ENCODE measurements around the gene MAP4K5.
"Not testable (repeated sequence)": the region's sequence is repeated elsewhere in the genome, so short reads cannot be mapped to it uniquely, and the experiment has no call there.

Gene MAP4K5

DNA sequence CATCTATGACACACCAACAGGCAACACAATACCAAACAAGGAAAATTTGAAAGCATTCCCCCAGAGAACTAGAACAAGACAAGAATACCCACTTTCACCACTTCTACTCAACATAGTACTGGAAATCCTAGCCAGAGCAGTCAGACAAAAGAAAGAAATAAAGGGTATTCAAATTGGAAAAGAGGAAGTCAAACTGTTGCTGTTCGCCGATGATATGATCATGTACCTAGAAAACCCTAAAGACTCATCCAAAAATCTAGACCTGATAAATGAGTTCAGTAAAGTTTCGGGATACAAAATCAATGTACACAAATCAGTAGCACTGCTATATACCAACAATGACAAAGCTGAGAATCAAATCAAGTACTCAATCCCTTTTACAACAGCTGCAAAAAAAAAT is 19.5 kb upstream of the MAP4K5 start:
- no peaks in the 10 kb centered on the region for H3K9me3 ChIP-seq (ENCODE audit: control insufficient read depth, low read length)
- no peaks in the 10 kb centered on the region for H3K36me3 ChIP-seq (ENCODE audit: control insufficient read depth, insufficient read depth, low read length)
- no peak overlapping the region for H3K4me3 ChIP-seq (ENCODE audit: extremely low read depth, insufficient read depth, low read length, poor library complexity, severe bottlenecking)
- H3K4me1 ChIP-seq (ENCODE audit: control insufficient read depth, insufficient read depth, low read length, poor library complexity, severe bottlenecking) = no peaks in the 10 kb centered on the region
- H3K27ac ChIP-seq (ENCODE audit: low read depth, low read length, severe bottlenecking) = no peak overlapping the region
- WGBS, 2 experiments (ENCODE audit: insufficient coverage in 2 of 2) = 95 to 100% methylated on average over 2 to 3 of the region's 3 CpGs

DNA sequence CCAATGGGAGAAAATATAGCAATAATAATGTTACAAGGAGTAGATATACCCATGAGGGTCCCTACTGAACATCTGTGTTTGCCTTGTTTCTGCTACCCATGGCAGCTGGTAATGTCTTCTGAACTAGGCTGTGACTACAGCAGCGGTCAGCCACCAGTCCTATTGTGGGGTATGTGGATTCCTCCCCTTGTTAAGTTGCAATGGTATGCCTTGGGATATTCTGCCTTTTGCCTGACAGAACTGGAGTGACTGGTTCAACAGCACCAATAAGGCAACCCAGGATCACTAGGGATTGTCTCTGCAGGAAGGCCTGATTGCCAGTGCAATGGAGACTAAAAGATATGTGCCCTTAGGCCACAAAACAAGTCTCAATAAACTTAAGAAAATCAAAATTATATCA is 17.9 kb upstream of the MAP4K5 start:
- Histone ChIP-seq H3K36me3 (ENCODE audit: control insufficient read depth, insufficient read depth, low read length) (no peaks in the 10 kb centered on the region), H3K4me1 (ENCODE audit: control insufficient read depth, insufficient read depth, low read length, poor library complexity, severe bottlenecking) (no peaks in the 10 kb centered on the region), H3K27ac (ENCODE audit: low read depth, low read length, severe bottlenecking) (no peak overlapping the region), H3K4me3 (ENCODE audit: extremely low read depth, insufficient read depth, low read length, poor library complexity, severe bottlenecking) (no peak overlapping the region), H3K9me3 (ENCODE audit: control insufficient read depth, low read length) (no peaks in the 10 kb centered on the region)
- no CpG with 5 or more reads among the region's 1 CpG for WGBS, 2 experiments (ENCODE audit: insufficient coverage in 2 of 2)

DNA sequence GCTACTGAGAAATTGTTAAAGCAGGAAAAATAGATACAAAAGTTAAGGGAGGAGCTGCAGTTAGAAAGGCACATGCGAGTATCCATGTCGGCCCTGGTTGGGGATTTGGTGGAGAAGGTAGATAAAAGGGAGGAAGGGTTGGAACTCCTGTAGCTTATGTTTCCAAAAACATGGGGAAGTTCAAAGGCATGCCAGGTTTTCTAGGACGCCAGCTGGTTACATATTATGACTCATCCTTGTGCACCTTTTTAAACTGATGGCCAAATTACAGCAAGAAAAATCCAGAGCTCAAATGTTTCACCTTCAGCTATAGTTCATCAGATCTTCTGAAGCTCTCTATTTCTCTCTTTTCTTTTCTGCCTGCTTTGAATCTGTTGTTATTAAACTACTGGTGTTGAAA is 13.2 kb upstream of the MAP4K5 start:
- H3K4me3 ChIP-seq (ENCODE audit: extremely low read depth, insufficient read depth, low read length, poor library complexity, severe bottlenecking) = no peak overlapping the region
- H3K9me3 ChIP-seq (ENCODE audit: control insufficient read depth, low read length) = no peaks in the 10 kb centered on the region
- no peaks in the 10 kb centered on the region for H3K36me3 ChIP-seq (ENCODE audit: control insufficient read depth, insufficient read depth, low read length)
- no peak overlapping the region for H3K27ac ChIP-seq (ENCODE audit: low read depth, low read length, severe bottlenecking)
- 88 to 93% methylated on average over 2 to 3 of the region's 3 CpGs for WGBS, 2 experiments (ENCODE audit: insufficient coverage in 2 of 2)
- H3K4me1 ChIP-seq (ENCODE audit: control insufficient read depth, insufficient read depth, low read length, poor library complexity, severe bottlenecking) = no peaks in the 10 kb centered on the region

DNA sequence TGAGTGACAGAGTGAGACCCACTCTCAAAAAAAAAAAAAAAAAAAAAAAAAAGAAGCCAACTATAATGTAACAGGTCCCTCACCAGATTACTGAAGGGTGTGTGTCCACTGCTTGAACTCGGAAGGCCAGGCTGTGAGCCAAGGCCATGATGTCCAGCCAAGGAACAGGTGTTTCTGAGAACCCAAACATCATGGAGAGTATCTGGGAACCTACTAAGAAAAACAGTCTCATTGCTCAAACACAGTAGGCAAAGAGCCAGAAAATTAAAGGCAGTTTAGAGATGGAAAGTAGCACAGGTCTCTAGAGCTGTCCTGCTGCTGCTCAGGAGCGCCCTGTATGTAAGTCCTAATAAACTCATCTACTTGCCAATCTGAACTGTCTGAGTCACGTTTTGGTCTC is 12.5 kb upstream of the MAP4K5 start:
- H3K4me1 ChIP-seq (ENCODE audit: control insufficient read depth, insufficient read depth, low read length, poor library complexity, severe bottlenecking) = no peaks in the 10 kb centered on the region
- H3K27ac ChIP-seq (ENCODE audit: low read depth, low read length, severe bottlenecking) = no peak overlapping the region
- H3K4me3 ChIP-seq (ENCODE audit: extremely low read depth, insufficient read depth, low read length, poor library complexity, severe bottlenecking) = no peak overlapping the region
- no peaks in the 10 kb centered on the region for H3K36me3 ChIP-seq (ENCODE audit: control insufficient read depth, insufficient read depth, low read length)
- no peaks in the 10 kb centered on the region for H3K9me3 ChIP-seq (ENCODE audit: control insufficient read depth, low read length)
- WGBS, 2 experiments (ENCODE audit: insufficient coverage in 2 of 2) = 90 to 95% methylated on average over 2 to 3 of the region's 3 CpGs

DNA sequence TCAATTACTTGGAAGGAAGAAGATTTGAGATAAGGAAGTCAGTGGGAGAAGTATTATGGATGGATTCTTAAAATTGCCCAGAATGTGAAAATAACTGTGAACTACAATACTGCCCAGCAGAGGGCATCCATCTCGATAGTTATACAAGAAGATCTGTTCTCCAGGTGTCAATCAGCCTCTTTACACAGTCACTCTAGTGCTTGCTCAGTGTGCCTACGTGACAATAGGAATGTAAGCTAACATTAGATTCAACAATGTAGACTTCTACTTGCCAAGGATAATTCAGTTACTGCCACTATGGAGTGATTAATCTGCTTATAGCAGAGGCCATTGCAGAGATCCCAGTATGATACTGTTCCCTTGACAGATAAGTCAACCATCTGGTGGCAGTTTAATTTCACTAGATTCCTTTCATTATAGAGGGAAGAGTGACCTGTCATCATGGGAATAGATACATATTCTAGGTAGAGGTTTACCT is 10.6 kb upstream of the MAP4K5 start:
- Histone ChIP-seq H3K4me3 (ENCODE audit: extremely low read depth, insufficient read depth, low read length, poor library complexity, severe bottlenecking) (no peak overlapping the region), H3K27ac (ENCODE audit: low read depth, low read length, severe bottlenecking) (no peak overlapping the region), H3K9me3 (ENCODE audit: control insufficient read depth, low read length) (peaks cover 3% of the 10 kb centered on the region), H3K36me3 (ENCODE audit: control insufficient read depth, insufficient read depth, low read length) (no peaks in the 10 kb centered on the region), H3K4me1 (ENCODE audit: control insufficient read depth, insufficient read depth, low read length, poor library complexity, severe bottlenecking) (no peaks in the 10 kb centered on the region)
- 30% methylated on average over 1 to 2 of the region's 2 CpGs for WGBS, 2 experiments (ENCODE audit: insufficient coverage in 2 of 2)

DNA sequence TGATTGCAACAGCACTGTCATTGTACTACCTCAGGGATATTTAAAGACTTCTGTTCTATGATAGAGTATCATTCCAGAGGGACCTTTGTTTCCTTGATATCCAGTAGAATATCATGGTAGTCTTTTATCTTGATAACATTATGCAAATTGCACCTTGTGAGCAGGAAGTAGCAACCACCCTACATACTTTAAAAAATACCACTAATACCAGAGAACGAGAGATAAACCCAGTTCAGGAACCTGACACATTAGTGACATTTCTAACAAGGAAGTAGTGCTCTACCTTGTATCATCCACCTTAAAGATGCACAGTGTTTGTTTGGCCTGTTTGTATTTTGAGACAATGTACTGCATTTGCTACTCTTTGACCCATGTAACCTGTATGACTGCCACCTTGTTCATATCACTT is 8.8 kb upstream of the MAP4K5 start:
- no peak overlapping the region for H3K4me3 ChIP-seq (ENCODE audit: extremely low read depth, insufficient read depth, low read length, poor library complexity, severe bottlenecking)
- no peak overlapping the region for H3K27ac ChIP-seq (ENCODE audit: low read depth, low read length, severe bottlenecking)
- no CpG with 5 or more reads among the region's 1 CpG for WGBS, 2 experiments (ENCODE audit: insufficient coverage in 2 of 2)
- H3K36me3 ChIP-seq (ENCODE audit: control insufficient read depth, insufficient read depth, low read length) = no peaks in the 10 kb centered on the region
- no peaks in the 10 kb centered on the region for H3K4me1 ChIP-seq (ENCODE audit: control insufficient read depth, insufficient read depth, low read length, poor library complexity, severe bottlenecking)
- H3K9me3 ChIP-seq (ENCODE audit: control insufficient read depth, low read length) = peaks cover 9% of the 10 kb centered on the region

DNA sequence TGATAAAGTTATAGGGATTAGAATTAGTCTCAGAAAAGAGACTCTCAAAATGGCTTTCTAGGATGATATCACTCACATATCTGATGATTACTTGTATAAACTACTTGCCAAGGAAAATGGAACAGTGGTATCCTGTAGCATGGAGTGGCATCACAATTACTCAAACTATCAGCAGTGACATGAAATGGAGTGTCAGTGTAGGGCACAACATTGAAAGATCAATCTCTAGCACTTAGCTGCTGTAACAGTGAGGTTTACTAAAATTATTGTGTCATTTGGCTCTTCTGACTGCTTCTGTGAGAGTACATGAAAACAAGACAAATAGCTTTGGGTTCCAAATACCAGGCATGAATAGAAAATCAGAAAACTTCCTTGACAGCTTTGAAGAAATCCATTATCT is 6.7 kb upstream of the MAP4K5 start:
- no peaks in the 10 kb centered on the region for H3K4me1 ChIP-seq (ENCODE audit: control insufficient read depth, insufficient read depth, low read length, poor library complexity, severe bottlenecking)
- no peak overlapping the region for H3K27ac ChIP-seq (ENCODE audit: low read depth, low read length, severe bottlenecking)
- no peak overlapping the region for H3K4me3 ChIP-seq (ENCODE audit: extremely low read depth, insufficient read depth, low read length, poor library complexity, severe bottlenecking)
- no peaks in the 10 kb centered on the region for H3K36me3 ChIP-seq (ENCODE audit: control insufficient read depth, insufficient read depth, low read length)
- H3K9me3 ChIP-seq (ENCODE audit: control insufficient read depth, low read length) = peaks cover 9% of the 10 kb centered on the region

DNA sequence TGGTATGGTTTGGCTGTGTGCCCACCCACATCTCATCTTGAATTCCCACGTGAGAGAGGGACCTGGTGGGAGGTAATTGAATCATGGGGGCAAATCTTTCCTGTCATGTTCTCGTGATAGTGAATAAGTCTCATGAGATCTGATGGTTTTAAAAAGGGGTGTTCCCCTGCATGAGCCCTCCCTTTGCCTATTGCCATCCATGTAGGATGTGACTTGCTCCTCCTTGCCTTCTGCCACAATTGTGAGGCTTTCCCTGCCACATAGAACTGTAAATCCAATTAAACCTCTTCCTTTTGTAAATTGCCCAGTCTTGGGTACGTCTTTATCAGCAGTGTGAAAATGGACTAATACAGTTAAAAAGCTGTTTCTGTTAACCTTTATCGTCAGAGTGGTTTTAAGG is 5.7 kb upstream of the MAP4K5 start:
- WGBS, 2 experiments (ENCODE audit: insufficient coverage in 2 of 2) = 88% methylated on average over 1 of the region's 4 CpGs; no CpG with 5 or more reads in 1 of the 2 experiments
- H3K4me1 ChIP-seq (ENCODE audit: control insufficient read depth, insufficient read depth, low read length, poor library complexity, severe bottlenecking); H3K36me3 ChIP-seq (ENCODE audit: control insufficient read depth, insufficient read depth, low read length); H3K9me3 ChIP-seq (ENCODE audit: control insufficient read depth, low read length); H3K4me3 ChIP-seq (ENCODE audit: extremely low read depth, insufficient read depth, low read length, poor library complexity, severe bottlenecking); H3K27ac ChIP-seq (ENCODE audit: low read depth, low read length, severe bottlenecking): not testable (repeated sequence)

DNA sequence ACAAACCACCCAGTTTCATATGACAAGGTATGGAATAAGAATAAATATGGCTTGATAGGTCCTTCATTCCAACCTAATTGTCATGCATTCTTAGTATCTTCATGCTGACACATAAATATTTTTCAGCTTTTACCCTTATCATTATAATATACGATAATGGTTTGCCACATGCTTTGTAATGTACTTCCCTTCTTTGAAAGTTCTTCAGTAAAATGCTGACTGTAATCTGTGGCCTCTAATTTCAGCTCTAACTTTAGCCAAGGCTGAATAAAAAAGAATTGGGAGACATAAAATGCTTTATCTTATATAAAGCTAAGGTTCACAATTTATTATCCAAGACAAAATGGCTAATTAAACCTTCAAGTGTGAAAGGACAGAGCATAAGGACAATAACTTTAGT is 2.6 kb upstream of the MAP4K5 start:
- peaks cover 3% of the 10 kb centered on the region for H3K4me1 ChIP-seq (ENCODE audit: control insufficient read depth, insufficient read depth, low read length, poor library complexity, severe bottlenecking)
- H3K27ac ChIP-seq (ENCODE audit: low read depth, low read length, severe bottlenecking) = no peak overlapping the region
- 100% methylated on average over 1 of the region's 1 CpG; no CpG with 5 or more reads in 1 of the 2 experiments for WGBS, 2 experiments (ENCODE audit: insufficient coverage in 2 of 2)
- H3K36me3 ChIP-seq (ENCODE audit: control insufficient read depth, insufficient read depth, low read length) = no peaks in the 10 kb centered on the region
- peaks cover 9% of the 10 kb centered on the region for H3K9me3 ChIP-seq (ENCODE audit: control insufficient read depth, low read length)
- H3K4me3 ChIP-seq (ENCODE audit: extremely low read depth, insufficient read depth, low read length, poor library complexity, severe bottlenecking) = no peak overlapping the region

DNA sequence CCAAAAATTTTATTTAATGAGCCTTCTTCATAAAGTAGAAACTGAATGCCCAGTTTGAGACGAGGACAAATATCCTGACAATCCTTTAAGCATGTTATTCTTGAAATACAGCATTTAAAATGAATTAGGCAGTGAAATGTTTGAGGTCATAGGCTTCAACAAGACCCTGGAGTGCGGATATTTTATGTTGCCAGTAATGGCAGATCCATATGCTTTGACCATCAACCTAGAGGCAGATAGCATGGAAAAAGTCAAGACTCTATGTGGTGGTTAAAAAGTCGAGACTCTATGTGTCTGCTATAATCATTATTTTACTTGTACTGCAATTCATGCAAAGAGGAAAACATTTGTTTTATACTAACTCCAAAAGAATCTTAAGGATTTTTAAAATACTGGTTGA is 2.0 kb upstream of the MAP4K5 start:
- H3K4me3 ChIP-seq (ENCODE audit: extremely low read depth, insufficient read depth, low read length, poor library complexity, severe bottlenecking) = no peak overlapping the region
- WGBS, 2 experiments (ENCODE audit: insufficient coverage in 2 of 2) = 75 to 100% methylated on average over 1 of the region's 3 CpGs

DNA sequence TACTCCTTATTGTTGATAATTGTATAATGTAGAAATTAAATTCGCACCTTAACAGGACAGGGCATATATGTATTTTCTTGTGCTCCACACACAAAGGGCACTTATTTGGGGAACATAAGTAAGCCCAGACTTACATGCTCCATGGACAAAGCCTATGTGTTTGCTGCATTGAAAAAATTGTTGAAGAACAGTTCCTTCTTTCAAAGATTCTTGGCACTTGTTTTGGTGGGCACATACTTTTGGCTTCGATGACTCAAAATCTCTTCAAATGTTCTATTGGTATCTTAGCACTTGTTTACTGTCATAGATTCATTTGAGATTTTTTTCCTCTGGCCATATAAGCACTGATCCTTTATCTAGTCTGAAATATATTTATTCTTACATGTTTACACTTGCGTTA is 1.4 kb upstream of the MAP4K5 start:
- peaks cover 13% of the 10 kb centered on the region for H3K4me1 ChIP-seq (ENCODE audit: control insufficient read depth, insufficient read depth, low read length, poor library complexity, severe bottlenecking)
- no CpG with 5 or more reads among the region's 3 CpGs for WGBS, 2 experiments (ENCODE audit: insufficient coverage in 2 of 2)
- H3K27ac ChIP-seq (ENCODE audit: low read depth, low read length, severe bottlenecking) = no peak overlapping the region
- H3K36me3 ChIP-seq (ENCODE audit: control insufficient read depth, insufficient read depth, low read length) = no peaks in the 10 kb centered on the region
- H3K9me3 ChIP-seq (ENCODE audit: control insufficient read depth, low read length) = peaks cover 9% of the 10 kb centered on the region
- H3K4me3 ChIP-seq (ENCODE audit: extremely low read depth, insufficient read depth, low read length, poor library complexity, severe bottlenecking) = no peak overlapping the region

More for the DNA sequence above, 2.0 kb upstream of the MAP4K5 start:
- Histone ChIP-seq H3K4me1 (ENCODE audit: control insufficient read depth, insufficient read depth, low read length, poor library complexity, severe bottlenecking) (peaks cover 8% of the 10 kb centered on the region), H3K9me3 (ENCODE audit: control insufficient read depth, low read length) (peaks cover 9% of the 10 kb centered on the region), H3K27ac (ENCODE audit: low read depth, low read length, severe bottlenecking) (no peak overlapping the region), H3K36me3 (ENCODE audit: control insufficient read depth, insufficient read depth, low read length) (no peaks in the 10 kb centered on the region)

Data from mesodermal cell (in vitro differentiated cells).